ENCODE data around the gene CSTF3. TPM values are rescaled to one million over a fixed set of nuclear protein-coding genes. Genes with fewer than 3 reads are reported as not detected.

The CSTF3 gene
- 97.6 TPM for polyA plus RNA-seq (2013, experiment 1 of 4)
- 90.3 TPM for polyA plus RNA-seq (2013, experiment 2 of 4)
- polyA plus RNA-seq (2013, experiment 3 of 4) = 62.4 TPM
- polyA plus RNA-seq (2013, experiment 4 of 4) = 73.4 TPM

DNA sequence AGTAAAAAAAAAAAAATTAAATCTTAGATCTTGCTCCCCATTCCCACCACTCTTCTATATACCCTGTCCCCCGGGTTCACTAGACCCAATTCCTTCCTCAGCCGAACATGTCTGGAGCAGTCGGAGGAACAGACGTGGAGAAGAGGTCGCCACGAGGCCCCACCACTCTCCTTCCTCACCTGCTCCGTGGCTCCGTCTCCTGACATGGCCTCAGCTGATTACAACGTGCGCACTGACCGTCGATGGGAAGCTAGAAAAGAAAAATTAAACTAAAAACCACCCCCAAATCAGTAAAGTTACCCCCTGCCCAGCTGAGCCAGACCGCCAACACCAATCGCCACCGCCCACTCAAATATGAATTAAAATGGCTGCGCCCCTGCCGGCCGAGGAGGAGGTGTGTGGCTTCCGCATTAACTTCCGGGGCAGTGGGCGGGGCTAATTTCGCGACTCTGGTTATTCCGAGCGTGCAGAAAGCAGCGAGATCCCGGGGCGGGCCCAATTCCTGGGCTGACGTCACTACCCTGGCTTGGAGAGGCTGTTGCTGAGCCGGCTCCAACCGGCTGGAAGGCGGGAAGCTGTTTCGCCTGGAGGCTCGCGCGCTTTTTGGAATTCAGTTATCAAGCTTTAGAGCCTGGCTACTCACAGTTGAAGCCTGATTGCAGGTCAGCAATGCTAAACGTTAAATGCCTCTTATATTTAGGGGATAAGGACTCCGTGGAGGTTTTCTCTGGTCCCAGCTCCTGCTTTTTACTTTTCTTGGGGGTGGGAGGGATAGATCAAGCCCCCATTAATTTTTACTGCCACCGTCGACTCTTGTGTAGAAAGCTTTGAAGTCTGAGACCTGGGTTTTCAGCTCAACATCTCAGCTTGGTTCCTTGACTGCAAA lies at the start of gene CSTF3:
Gene CSTF3, minus strand, starts transcription at position 361 of the 886 bp plus-strand sequence. Its CDS starts 155 bp downstream, at position 206.
- Histone ChIP-seq H3K4me3 (ENCODE audit: insufficient read depth, low read depth, low read length) (peak within 1 kb of the TSS; percentile 85), H3K4me1 (ENCODE audit: control insufficient read depth, insufficient read depth, low read length) (no peaks in the 10 kb centered on the region), H3K9me3 (ENCODE audit: control insufficient read depth, low read length) (no peaks in the 10 kb centered on the region), H3K36me3 (ENCODE audit: control insufficient read depth, insufficient read depth, low read length) (no peaks in the 10 kb centered on the region), H3K27me3 (ENCODE audit: control insufficient read depth, insufficient read depth, low read length, poor library complexity, severe bottlenecking) (no peaks in the 10 kb centered on the region), H3K27ac (ENCODE audit: insufficient read depth, low read depth, low read length, poor library complexity, severe bottlenecking) (peak within 1 kb of the TSS; percentile 87)
- 2 to 3% methylated on average over 40 of the region's 40 CpGs for WGBS, 2 experiments

DNA sequence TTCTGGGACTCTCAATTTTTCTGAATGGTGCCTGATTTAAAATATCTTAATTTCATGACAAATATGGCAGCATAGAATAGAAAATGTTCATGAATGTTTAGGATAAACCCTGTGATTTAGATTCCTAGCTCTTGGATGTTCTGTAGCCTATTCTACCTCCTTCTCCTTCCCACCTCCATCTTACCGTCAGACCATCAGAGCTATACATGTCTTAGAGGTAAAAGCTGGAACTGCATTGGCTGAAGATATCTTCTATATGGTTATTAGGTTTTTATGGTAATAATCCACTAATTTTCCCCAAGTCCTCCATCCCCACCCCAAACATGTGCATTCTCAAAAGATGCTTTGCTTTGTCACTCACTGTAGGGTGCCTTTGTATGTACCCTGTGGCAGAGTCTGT lies 46.9 kb upstream of the CSTF3 start:
- Histone ChIP-seq H3K27me3 (ENCODE audit: control insufficient read depth, insufficient read depth, low read length, poor library complexity, severe bottlenecking) (no peaks in the 10 kb centered on the region), H3K4me3 (ENCODE audit: insufficient read depth, low read depth, low read length) (no peak overlapping the region), H3K4me1 (ENCODE audit: control insufficient read depth, insufficient read depth, low read length) (no peaks in the 10 kb centered on the region), H3K27ac (ENCODE audit: insufficient read depth, low read depth, low read length, poor library complexity, severe bottlenecking) (no peak overlapping the region), H3K9me3 (ENCODE audit: control insufficient read depth, low read length) (no peaks in the 10 kb centered on the region), H3K36me3 (ENCODE audit: control insufficient read depth, insufficient read depth, low read length) (no peaks in the 10 kb centered on the region)
- no CpG with 5 or more reads among the region's 1 CpG for WGBS, 2 experiments

DNA sequence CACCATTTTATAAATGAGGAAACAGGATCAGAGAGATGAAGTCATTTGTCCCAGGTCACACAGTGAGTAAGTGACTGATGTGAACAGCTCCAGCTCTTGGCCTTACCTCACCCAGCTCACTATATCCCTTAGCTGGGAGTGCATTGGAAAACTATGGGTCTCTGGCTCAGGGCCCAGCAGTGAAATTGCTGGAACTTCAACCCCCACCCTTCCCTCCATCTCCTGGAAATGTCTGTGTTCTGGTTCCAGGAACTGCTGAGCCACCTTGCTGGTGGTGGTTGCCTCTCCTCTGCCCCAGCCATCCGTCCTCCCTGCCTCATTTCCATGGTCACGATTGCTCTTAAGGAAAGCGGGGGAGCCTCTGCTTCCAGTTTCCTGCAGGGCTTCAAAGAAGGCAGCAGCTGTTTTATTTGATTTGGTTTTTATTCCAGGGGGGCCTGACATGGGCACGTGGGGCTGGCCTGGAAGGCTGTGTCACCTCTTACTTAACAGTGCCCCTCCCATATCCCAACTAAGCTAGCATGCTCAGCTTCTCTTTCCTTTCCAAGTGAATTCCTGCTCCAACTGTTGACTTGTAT lies 46.2 kb upstream of the CSTF3 start:
- Histone ChIP-seq H3K9me3 (ENCODE audit: control insufficient read depth, low read length) (no peaks in the 10 kb centered on the region), H3K36me3 (ENCODE audit: control insufficient read depth, insufficient read depth, low read length) (no peaks in the 10 kb centered on the region), H3K4me3 (ENCODE audit: insufficient read depth, low read depth, low read length) (no peak overlapping the region), H3K27ac (ENCODE audit: insufficient read depth, low read depth, low read length, poor library complexity, severe bottlenecking) (no peak overlapping the region), H3K27me3 (ENCODE audit: control insufficient read depth, insufficient read depth, low read length, poor library complexity, severe bottlenecking) (no peaks in the 10 kb centered on the region), H3K4me1 (ENCODE audit: control insufficient read depth, insufficient read depth, low read length) (no peaks in the 10 kb centered on the region)
- 44 to 48% methylated on average over 4 of the region's 4 CpGs for WGBS, 2 experiments

DNA sequence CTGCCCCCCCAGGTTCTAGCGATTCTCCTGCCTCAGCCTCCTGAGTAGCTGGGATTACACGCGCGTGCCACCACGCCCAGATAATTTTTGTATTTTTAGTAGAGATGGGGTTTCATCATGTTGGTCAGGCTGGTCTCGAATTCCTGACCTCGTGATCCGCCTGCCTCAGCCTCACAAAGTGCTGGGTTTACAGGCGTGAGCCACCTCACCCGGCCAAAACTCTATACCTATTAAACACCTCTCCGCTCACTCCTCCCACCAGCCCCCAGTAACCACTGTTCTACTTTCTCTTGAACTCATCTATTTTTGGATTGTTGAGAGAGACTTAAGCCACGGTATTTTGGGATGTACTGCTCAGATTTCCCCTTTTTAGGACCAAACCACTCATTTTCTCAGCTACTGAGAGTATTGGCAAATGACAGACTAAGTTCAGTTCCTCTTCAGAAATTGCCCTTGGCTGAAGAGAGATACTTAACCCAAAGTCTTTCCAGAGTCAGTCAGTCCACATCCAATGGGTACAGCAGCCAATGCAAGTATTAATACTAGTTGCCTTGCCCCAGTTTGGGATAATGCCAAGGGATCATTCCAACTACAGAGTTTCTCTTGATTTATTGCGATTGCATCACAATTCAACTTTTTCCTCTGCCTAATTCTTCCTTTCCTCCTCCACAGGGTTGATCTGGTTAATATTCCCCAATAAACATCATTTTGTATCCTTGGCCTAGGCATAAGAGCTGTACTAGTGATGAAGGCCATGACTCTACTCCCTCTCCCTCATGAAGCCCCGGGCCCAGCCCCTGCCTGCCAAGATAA lies 36.8 kb upstream of the CSTF3 start:
- Histone ChIP-seq H3K4me3 (ENCODE audit: insufficient read depth, low read depth, low read length) (no peak overlapping the region), H3K9me3 (ENCODE audit: control insufficient read depth, low read length) (no peaks in the 10 kb centered on the region), H3K4me1 (ENCODE audit: control insufficient read depth, insufficient read depth, low read length) (no peaks in the 10 kb centered on the region), H3K36me3 (ENCODE audit: control insufficient read depth, insufficient read depth, low read length) (no peaks in the 10 kb centered on the region), H3K27me3 (ENCODE audit: control insufficient read depth, insufficient read depth, low read length, poor library complexity, severe bottlenecking) (no peaks in the 10 kb centered on the region), H3K27ac (ENCODE audit: insufficient read depth, low read depth, low read length, poor library complexity, severe bottlenecking) (no peak overlapping the region)
- WGBS, 2 experiments = 92 to 94% methylated on average over 10 to 13 of the region's 14 CpGs

DNA sequence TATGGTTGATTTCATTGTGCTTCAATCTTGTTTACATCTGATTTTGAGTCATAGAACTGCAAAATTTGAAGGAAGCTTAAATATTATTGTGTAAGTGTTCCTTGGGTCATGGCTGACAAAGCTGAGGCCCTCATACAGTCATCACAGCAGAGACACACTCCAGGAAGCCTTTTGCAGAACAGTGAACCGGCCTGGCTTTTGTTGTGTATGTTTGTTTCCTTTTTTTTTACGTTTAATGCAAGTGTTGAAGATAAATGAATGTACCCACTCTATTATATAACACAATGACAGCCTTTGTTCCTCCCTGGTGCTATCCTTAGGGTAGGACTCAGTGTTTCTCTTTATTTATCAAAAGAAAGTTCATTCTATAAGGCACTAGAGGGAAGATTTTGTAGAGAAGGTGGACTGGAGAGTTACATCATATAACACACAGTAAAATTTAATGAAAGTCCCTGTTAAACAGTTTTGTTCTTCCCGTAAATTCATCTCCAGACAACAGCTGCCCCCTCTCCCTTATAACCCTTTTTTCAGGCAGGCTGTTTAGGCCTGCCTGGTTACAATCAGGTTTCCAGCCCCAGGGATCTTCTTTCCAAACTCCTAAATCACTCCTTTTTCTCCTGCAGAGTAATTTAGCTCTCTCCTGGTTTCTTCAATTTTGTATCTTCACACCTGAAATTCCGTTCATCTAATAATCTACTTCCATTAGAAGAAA lies 34.3 kb upstream of the CSTF3 start:
- H3K4me3 ChIP-seq (ENCODE audit: insufficient read depth, low read depth, low read length) = no peak overlapping the region
- no peaks in the 10 kb centered on the region for H3K36me3 ChIP-seq (ENCODE audit: control insufficient read depth, insufficient read depth, low read length)
- H3K27me3 ChIP-seq (ENCODE audit: control insufficient read depth, insufficient read depth, low read length, poor library complexity, severe bottlenecking) = no peaks in the 10 kb centered on the region
- WGBS, 2 experiments = 30 to 32% methylated on average over 1 to 4 of the region's 4 CpGs
- no peaks in the 10 kb centered on the region for H3K4me1 ChIP-seq (ENCODE audit: control insufficient read depth, insufficient read depth, low read length)
- H3K27ac ChIP-seq (ENCODE audit: insufficient read depth, low read depth, low read length, poor library complexity, severe bottlenecking) = peak overlapping the region; percentile 47
- no peaks in the 10 kb centered on the region for H3K9me3 ChIP-seq (ENCODE audit: control insufficient read depth, low read length)

DNA sequence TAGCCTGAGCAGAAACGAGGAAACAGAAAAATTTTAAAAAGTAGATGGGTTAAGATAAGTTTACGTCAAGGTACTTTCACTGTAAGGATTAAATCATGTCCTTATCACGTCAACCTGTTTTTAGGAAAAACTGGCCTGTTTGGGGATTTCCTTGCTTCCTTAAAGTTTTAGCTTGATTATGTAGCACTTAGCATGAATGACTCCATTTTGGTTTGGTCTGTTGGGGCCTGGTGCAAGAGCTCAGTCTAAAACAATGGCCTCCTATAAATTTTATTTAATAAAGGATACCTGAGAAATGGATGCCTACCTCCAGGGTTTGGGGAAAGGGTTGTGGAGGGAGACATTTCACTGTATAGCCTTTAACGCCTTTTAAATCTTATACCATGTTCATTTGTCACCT lies 33.2 kb upstream of the CSTF3 start:
- WGBS, 2 experiments = 92 to 99% methylated on average over 4 of the region's 4 CpGs
- Histone ChIP-seq H3K27ac (ENCODE audit: insufficient read depth, low read depth, low read length, poor library complexity, severe bottlenecking) (no peak overlapping the region), H3K36me3 (ENCODE audit: control insufficient read depth, insufficient read depth, low read length) (no peaks in the 10 kb centered on the region), H3K27me3 (ENCODE audit: control insufficient read depth, insufficient read depth, low read length, poor library complexity, severe bottlenecking) (no peaks in the 10 kb centered on the region), H3K4me1 (ENCODE audit: control insufficient read depth, insufficient read depth, low read length) (no peaks in the 10 kb centered on the region), H3K4me3 (ENCODE audit: insufficient read depth, low read depth, low read length) (no peak overlapping the region), H3K9me3 (ENCODE audit: control insufficient read depth, low read length) (no peaks in the 10 kb centered on the region)

DNA sequence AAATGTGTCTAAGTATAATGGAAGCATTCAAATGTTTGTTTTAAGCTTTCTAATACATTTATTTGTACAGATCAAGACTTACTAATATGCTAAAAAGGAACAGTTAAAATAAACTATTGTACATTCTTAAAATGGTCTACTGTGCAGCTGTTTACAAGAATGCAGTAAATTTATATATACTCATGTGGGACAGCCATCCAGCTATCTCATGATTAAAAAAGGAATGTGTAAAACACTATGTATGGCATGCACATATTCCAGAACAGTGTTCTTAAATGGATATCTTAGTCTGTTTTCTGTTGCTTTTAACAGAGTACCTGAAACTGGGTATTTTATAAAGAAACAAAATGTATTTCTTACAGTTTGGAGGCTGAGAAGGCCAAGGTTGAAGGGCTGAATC lies 30.2 kb upstream of the CSTF3 start:
- no peaks in the 10 kb centered on the region for H3K9me3 ChIP-seq (ENCODE audit: control insufficient read depth, low read length)
- no peaks in the 10 kb centered on the region for H3K27me3 ChIP-seq (ENCODE audit: control insufficient read depth, insufficient read depth, low read length, poor library complexity, severe bottlenecking)
- no peaks in the 10 kb centered on the region for H3K36me3 ChIP-seq (ENCODE audit: control insufficient read depth, insufficient read depth, low read length)
- H3K27ac ChIP-seq (ENCODE audit: insufficient read depth, low read depth, low read length, poor library complexity, severe bottlenecking) = no peak overlapping the region
- no peak overlapping the region for H3K4me3 ChIP-seq (ENCODE audit: insufficient read depth, low read depth, low read length)
- no peaks in the 10 kb centered on the region for H3K4me1 ChIP-seq (ENCODE audit: control insufficient read depth, insufficient read depth, low read length)

DNA sequence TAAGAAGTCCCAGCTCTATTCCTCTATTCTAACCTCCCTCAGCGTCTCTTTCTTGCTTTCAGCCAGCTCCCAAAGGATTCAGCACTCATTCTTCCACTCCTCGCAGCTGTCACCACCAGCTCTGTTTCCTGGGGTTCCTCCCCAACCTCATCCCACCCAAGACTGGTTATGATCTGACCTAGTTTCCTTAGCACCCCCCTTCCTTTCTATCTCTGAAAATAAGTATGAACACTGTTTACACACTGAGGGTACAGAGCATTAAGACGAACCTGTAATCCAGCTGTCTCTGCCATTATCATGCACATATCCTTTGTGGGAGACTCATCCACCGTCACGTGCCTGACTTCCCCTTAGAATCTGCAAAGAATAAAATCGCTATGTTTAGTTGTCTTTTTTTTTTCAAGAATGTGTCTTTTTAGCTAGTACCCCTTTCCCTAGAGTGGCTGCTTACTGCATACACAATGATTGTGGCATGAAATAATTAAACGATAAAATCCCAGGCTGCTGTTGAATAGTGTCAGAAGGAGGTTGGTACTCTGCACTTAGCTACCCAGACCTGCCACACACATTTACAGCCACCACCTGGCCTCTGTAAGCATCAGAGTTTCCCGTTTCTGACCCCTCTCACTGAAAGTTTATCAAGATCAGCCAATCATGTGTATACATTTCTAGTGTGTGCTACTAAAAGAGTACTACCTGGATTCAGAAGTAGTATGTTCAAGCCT lies 26.9 kb upstream of the CSTF3 start:
- Histone ChIP-seq H3K36me3 (ENCODE audit: control insufficient read depth, insufficient read depth, low read length) (no peaks in the 10 kb centered on the region), H3K27ac (ENCODE audit: insufficient read depth, low read depth, low read length, poor library complexity, severe bottlenecking) (no peak overlapping the region), H3K9me3 (ENCODE audit: control insufficient read depth, low read length) (no peaks in the 10 kb centered on the region), H3K4me3 (ENCODE audit: insufficient read depth, low read depth, low read length) (no peak overlapping the region), H3K27me3 (ENCODE audit: control insufficient read depth, insufficient read depth, low read length, poor library complexity, severe bottlenecking) (no peaks in the 10 kb centered on the region), H3K4me1 (ENCODE audit: control insufficient read depth, insufficient read depth, low read length) (no peaks in the 10 kb centered on the region)
- 36% methylated on average over 8 of the region's 8 CpGs for WGBS, 2 experiments

DNA sequence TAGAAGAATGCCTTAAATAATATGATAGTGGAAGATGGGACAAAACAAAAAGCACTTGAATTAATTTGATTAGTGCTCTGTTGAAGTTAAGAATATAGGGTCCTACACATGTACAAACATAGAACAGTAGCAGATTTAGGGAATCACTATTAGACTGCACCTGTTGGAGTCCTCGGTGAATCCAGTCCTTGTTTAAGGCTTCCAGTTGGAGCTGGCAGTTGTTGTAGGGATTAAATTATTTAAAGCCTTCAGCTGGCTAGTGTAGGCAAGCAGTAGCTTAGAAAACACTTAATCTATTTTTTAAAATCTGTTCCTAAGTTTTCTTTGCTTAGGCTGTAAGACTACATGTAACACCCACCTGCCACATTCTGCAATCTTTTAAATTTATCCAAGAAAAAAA lies 24.5 kb upstream of the CSTF3 start:
- no peaks in the 10 kb centered on the region for H3K36me3 ChIP-seq (ENCODE audit: control insufficient read depth, insufficient read depth, low read length)
- 93 to 95% methylated on average over 1 of the region's 1 CpG for whole genome bisulfite sequencing, 2 experiments
- no peak overlapping the region for H3K4me3 ChIP-seq (ENCODE audit: insufficient read depth, low read depth, low read length)
- no peak overlapping the region for H3K27ac ChIP-seq (ENCODE audit: insufficient read depth, low read depth, low read length, poor library complexity, severe bottlenecking)
- H3K27me3 ChIP-seq (ENCODE audit: control insufficient read depth, insufficient read depth, low read length, poor library complexity, severe bottlenecking) = no peaks in the 10 kb centered on the region
- H3K4me1 ChIP-seq (ENCODE audit: control insufficient read depth, insufficient read depth, low read length) = no peaks in the 10 kb centered on the region
- no peaks in the 10 kb centered on the region for H3K9me3 ChIP-seq (ENCODE audit: control insufficient read depth, low read length)
